Inferior parietal cortex (tissue), 1 donor: ENCODE measurements around the gene FAHD2A.
"Not testable (repeated sequence)": the region's sequence is repeated elsewhere in the genome, so short reads cannot be mapped to it uniquely, and the experiment has no call there.

Source experiments
- DNase-seq: peaks from one replicate; pipeline ENCODE4 v3.0.0-alpha.2; 2016; ENCODE audit errors: extremely low spot score

Gene FAHD2A, protein sequence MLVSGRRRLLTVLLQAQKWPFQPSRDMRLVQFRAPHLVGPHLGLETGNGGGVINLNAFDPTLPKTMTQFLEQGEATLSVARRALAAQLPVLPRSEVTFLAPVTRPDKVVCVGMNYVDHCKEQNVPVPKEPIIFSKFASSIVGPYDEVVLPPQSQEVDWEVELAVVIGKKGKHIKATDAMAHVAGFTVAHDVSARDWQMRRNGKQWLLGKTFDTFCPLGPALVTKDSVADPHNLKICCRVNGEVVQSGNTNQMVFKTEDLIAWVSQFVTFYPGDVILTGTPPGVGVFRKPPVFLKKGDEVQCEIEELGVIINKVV

DNA sequence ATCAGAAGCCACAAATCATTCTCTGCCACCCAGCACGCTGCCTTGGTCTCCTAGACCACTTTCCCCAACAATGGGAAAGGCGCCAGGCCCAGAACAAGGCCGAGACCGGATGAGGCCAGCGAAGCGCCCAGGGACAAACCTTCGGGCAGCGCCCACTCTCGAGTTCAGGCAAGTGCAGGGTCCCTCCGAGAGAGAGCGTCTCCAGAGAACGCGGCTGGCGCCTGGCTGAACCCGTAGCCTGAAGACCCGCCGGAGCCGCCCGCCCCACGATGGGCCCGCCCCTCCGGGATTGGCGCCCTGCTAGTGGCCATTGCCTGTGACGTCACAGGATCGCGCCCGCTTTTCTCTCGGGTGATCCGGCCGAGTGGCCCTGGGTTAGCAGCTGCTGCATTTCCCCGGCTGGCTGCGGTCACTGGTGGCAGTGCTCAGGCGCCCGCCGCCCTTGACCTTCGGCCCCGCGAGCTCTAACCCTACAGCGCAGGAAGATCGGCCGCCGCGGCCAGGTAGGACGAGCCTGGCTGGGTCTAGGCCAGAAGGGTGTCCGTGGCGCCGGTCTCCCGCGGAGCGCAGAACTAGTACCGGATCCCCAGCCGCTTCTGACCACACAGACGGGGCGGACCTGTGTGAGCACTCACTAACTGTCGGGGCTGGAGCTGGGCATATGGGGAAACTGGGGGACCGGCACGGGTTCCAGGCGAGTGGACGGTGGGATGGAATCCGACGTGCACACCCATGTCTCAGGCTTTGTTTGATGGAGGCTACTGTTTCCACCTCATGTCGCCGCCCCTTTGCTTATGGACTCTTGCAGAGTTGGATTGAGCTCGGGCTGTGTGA lies at the start of gene FAHD2A:
Gene FAHD2A (plus strand): TSS at position 339 of the 834 bp plus-strand sequence. CDS start 2,851 bp downstream, outside the sequence.
- peak; percentile 95 for DNase-seq

DNA sequence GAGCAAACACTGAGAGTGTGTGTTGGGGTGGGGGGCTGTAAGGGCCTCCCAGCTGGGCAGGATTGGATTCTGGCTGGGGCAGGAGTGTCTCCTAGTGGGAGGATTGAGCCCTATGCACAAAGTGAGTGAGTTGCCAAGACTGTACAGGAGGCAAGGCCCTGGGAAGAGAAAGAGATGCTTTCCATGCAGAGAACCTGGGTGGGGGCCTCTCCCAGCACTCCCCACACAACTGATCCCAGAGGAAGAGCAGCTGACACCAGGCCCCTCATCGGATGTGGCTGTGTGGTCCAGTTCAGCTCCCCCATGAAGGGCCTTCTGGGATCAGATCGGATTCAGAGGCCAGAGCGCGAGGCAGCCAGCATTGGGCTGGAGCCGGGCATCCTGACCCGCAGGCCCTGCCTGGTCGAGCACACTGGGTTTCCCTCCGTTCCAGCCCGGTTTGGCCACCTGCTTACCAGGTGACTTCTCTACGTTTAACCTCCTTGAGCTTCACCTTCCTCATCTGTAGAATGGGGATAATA lies 49.4 kb upstream of the FAHD2A start:
- no peak for DNase-seq

DNA sequence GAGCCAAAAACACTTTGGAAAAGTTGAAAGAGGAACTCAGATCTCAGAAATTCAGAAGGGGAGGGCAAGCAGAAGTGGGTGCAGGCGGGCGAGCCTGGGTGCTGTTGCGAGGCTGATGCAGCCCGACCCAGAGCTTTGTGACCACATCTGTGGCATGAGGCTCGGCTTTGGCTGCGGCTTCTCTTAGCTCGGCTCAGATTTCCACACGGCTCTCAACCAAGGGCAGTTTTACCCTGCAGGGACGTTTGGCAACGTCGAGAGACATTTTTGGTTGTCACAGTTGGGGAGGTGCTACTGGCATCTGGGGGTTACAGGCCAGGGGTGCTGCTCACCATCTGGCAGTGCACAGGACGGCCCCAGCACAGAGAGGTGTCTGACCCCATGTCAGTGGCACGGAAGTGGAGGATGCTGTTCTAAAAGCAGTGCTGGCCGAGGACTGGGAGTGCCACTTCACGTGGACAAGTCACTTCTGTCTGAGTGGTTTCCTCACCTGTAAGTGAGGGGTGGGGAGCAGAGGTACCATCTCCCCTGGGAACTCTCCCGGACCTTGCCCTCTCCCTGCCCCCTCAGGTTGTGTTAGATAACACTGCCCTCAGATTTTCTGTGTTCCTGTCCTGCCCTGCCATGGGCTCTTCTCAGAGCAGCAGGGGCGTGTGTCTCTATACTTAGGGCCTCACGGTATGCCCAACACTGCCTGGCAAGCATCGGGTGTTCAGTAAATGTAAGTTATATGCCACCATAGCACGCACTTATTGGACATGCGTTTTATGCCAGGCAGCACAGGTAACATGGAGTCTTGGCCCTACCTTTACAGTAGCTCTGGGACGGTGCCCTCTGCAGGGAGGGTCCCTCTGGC lies 48.7 kb upstream of the FAHD2A start:
- no peak for DNase-seq

DNA sequence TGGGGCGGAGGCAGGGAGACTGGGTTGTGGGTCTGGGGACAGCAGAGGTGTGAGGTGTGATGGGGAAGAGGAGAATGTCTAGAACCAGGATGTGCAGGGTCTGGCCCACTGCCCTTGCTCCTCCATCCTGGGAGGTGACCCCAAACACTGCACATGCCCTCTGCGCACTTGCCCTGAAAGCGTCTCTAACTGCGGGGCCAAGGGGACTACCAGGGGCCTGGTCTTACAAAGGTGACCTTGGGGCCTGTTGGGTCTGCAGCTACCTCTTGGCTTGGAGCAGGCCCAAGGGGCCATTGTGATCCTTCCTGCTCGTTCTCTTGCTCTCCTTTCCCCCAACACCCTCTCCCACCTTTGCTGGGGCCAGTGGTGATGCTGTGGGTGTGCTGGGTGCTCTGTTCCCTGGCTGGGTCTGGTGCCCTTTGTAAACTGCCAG lies 48.0 kb upstream of the FAHD2A start:
- DNase-seq = no peak

DNA sequence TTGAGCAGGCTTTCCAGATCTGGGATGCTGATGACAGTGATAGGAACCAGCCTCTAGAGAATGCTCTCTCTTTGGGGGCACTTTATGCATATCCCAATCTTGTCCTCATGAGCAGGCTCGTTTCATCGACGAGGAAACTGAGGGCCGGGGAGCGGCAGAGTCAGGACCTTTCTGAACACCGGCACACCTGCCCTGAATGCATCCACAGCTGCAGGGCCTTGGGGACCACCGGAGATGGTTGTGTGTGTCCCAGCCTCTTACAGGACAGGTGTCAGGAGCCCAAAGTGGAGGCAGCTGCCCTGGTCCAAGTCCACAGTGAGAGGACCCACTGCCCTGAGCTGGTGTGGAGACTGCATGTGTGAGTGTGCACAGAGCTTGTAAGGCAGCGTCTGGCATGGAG lies 47.6 kb upstream of the FAHD2A start:
- DNase-seq = no peak

DNA sequence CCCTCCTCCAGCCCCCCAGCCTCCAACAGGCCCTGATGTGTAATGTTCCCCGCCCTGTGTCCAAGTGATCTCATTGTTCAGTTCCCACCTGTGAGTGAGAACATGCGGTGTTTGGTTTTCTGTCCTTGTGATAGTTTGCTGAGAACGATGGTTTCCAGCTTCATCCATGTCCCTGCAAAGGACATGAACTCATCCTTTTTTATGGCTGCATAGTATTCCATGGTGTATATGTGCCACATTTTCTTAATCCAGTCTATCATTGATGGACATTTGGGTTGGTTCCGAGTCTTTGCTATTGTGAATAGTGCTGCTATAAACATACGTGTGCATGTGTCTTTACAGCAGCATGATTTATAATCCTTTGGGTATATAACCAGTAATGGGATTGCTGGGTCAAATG lies 47.0 kb upstream of the FAHD2A start:
- DNase-seq = not testable (repeated sequence)

DNA sequence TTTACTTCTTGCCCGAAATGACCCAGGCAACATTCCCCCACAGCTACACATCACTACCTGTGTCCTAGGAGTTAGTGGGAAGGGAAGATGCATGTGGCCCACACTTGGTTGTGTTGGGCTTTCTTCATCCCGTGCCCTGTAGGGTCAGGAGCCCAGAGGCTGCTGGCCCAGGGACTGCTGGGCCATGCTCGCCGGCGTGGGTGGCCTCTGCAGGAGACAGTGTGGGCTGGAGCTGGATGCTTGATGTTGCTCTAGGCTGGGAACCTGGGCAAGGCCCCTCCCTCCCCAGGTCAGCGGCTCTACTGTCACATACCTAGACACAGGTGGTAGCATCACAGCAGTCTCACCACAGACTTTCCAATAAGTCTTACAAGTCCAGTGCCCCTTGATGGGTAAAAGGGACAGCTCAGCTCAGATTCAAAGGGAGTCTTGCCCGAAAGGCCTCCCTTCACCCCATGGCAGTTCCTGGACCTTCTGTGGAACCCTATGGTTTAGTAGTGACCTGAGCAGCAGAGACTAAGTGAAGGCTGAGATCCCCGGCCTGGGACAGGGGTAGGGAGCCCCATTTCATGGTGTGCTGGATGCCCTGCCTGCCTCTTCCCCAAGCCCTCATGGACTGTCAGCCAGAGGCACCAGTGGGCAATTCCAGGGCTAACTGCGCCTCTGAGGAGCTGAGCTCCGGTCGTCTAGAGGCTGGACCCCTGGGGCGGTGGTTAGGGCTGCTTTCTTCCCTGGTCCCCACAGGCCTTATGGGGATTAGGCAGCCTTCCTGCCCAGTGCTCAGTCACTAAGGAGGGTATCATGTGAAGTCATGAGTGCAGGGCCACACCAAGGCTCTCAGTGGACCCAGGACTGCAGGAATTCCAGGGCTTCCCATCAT lies 45.4 kb upstream of the FAHD2A start:
- no peak for DNase-seq

DNA sequence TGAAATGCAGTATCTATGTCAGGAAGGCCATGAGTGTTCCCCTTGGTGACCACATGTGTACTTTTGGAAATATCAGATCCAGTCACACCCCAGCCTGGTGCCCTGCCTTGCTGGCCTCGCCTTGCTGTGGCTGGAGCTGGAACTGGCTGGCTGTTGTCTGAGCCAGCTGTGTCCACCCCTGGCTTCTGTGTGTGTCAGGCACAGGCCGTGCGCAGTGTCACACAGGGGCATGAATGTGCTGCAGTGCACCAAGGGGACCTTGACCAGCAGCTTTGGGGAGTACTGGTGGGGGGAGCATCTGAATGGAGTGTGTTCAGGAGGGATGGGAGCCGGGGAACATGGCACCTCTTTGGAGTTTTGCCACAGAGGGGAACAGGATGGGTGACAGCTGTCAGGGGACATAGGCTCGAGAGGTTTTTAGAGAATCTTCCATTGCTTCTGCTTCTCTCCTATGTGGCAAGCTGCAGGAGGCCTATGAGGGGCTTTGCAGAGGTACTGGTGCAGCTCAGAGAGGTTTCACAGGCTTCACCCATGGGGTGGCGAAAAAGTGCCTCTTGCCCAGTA lies 44.7 kb upstream of the FAHD2A start:
- DNase-seq = no peak

DNA sequence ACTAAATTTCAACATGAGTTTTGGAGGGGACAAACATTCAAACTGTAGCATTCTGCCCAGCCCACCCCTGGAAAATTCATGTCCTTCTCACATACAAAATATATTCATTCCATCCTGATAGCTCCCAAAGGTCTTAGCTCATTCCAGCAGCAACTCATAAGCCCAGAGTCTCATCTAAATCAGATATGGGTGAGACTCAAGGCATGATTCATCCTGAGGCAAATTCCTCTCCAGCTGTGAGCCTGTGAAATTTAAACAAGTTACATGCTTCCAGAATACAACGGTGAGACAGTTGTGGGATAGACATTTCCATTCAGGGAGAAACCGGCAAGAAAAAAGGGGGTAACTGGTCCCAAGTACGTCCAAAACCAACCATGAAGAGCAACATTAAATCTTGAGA lies 43.5 kb upstream of the FAHD2A start:
- DNase-seq = no peak

DNA sequence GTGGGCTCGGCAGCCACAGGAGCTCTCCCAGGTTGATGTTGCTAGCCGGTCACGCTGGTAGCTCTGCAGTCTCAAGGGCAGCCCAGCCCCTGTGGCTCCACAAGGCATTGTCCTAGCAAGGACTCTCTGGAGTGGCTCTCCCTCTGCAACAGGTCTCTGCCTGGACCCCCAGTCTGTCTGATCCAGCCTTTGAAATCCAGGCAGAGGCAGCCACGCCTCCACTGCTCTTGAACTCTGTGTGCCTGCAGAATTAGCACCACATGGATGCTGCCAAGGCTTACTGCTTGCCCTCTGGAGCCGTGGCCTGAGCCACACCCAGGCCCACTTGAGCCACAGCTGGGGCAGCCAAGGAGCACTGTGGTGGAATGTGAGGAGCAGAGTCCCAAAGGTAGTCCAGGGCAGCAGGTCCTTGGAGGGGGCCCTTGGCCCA lies 43.0 kb upstream of the FAHD2A start:
- no peak for DNase-seq

DNA sequence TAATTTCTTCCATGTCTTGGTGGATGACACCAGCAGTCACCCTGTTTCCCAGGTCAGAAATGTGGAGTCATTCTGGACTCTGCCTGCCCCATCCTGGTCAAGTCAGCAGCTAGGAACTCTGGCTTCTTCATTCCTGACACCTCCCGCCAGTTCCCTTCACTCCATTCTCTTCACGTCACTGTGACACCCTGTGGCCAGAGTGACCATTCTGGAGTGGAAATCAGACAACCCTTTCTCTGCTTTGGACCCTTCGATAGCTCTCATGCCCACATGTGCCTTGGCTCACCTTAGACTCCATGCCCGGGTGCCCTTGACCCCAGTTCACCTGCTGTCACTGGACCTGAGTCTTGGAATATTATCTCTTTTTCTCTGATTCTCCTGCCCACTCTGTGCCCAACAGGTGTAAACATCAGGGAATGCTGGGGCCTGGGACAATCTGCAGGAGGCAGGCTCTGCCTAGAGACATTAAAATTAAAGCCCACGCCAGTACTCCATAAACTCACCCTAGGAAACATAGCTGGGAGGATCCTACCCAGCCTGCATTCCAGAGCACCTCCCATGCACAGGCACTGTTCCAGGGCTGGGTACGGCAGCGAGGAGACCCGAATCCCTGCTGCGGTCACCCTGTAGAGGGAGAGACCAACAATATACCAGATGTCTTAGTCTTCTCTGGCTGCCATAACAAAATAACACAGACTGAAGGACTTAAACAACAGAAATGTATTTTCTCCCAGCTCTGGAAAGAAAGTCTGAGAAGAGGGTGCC lies 41.1 kb upstream of the FAHD2A start:
- DNase-seq = no peak

DNA sequence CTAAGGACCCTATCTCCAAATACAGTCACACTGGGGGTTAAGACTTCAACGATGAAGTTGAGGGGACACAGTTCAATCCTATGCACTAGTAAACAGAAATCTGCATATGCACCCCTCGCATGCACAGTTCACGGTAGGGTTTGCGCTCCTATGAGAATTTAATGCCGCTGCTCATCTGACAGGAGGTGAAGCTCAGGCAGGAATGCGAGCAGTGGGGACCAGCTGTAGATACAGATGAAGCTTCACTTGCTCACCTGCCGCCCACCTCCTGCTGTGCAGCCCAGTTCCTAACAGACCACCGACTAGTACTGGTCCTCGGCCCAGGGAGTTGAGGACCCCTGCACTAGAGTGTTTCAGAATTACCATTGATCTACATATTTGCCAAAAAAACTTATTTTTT lies 40.0 kb upstream of the FAHD2A start:
- no peak for DNase-seq

DNA sequence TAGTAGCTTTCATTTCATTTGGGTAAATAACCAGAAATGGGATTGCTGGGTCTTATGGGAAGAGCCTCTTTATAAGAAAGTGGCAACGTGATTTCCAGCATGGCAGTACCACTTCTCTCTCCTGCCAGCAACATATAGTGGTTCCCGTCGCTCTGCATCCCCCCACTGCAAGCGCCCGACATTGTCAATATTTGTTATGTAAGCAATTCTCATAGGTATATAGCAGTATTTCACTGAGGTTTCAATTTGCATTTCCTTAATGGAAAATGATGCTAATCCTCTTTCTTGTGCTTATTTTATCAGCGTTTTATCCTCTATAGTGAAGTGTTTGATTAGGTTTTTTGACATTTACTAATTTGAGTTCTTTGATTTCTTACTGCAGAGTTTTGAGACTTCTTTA lies 36.0 kb upstream of the FAHD2A start:
- DNase-seq = no peak

DNA sequence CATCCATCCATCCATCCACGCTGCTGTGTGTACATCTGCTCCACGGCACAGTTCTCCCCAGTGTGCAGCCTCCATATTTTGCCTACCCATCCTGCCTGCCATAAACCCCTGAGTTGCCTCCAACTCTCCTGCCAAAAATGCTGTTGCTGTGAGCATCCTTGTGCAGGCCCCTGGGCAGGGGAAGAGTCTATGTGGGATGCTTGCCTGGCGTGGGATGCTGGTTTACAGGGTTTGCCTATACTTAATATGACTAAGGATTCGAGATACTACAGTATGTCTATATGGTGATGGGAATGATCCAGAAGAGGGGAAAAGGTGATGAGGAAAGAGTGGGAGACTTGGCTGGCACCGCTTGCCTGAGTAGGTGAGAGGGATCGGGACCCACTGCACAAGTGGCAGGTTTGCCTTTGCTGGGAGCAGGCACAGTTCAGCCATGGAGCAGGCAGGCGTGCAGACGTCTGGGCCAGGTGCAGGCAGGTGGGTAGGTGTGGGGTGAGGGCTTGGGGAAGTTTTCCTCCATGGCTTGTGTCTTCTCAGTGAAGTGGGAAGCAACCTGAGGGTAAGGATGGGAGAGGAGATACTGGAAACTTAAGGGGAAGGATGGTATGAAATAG lies 30.2 kb upstream of the FAHD2A start:
- DNase-seq = no peak

DNA sequence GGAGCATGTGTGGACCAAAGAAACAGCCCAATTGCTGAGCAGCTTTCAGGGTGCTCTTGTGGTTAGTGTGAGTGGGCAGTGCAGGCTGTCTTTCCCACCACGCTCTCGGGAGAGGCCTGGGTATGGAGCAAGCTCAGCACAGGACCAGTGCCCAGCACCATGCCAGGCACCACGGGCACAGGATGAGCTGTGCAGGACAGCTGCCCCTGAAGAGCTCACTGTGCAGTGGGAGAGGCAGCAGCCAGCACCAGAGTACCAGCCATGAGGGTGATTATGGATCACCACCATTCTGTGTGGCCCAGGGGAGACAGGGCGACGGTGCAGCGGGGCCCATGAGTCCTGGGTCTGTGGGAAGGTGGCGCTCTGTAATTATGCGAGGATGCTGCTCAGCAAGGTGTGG lies 29.7 kb upstream of the FAHD2A start:
- DNase-seq = no peak

DNA sequence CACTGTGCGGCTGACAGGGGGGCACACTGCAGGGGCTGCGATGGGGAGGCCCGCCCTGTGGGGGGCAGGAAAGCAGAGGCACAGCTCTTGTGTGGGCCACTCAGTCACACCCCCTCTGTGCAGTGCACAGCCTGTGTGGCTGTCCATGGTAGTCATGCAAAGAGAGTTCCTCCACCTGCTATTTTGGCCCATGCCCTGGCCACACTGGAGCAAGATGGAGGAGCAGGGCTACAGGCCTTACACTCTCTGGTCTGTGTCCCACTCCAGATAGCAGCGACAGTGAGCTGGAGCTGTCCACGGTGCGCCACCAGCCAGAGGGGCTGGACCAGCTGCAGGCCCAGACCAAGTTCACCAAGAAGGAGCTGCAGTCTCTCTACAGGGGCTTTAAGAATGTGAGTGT lies 28.5 kb upstream of the FAHD2A start:
- no peak for DNase-seq

DNA sequence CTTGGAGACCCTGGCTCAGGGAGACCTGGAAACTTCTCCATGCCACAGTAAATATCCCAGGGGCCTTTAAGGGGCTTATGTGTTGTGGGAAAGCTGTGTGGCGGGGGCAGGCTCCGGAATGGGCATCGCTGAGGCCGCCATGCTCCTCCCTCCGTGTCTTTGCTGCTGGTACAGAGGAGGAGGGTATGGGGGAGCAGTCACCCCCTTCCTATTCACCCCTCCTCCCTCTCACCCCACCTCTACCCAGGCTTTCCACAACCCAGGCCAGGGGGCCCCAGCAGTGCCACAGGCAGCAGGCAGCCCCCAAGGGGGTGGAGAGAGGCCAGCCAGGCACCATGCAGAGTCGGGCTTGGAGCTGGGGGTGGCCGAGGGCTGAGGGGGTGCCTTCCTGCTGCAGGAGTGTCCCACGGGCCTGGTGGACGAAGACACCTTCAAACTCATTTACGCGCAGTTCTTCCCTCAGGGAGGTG lies 28.0 kb upstream of the FAHD2A start:
- no peak for DNase-seq

DNA sequence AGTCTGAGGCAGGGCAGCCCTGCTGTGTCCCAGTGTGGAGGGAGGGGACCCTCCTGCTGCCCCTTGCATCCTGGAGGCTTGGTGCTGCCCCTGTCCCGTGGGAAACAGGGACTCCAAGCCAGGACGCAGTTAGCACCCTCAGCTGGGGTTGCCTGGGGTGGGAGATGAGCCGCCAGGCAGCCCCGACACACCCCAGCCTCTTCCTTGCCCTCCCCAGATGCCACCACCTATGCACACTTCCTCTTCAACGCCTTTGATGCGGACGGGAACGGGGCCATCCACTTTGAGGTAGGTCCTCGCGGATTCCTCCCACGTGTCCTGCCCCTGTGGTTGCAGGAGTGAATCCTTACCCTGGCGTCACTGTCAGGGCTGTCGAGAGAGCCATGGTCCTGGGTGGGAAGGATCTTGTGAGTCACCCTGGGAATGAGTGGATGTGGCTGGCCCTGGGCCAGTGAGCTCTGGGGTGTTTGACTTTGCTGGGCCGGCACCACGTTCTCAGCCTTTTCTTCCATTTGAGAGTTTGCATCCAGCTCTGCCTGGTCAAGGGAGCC lies 27.5 kb upstream of the FAHD2A start:
- DNase-seq = no peak
